HG03066 (cell line): ENCODE data around the gene NPHP4.

Experiments
- ATAC-seq: cut with Tn5 transposase; IDR thresholded peaks from one replicate; pipeline ENCODE4 v1.9.1; 2021; ENCODE audit warnings: low read depth; ENCODE audit not compliant: unreplicated experiment

The NPHP4 gene

GRCh38 chr1:5954964-5955363 is 37.3 kb downstream of the NPHP4 start:
- no peak for ATAC-seq

GRCh38 chr1:5953386-5953785 is 38.8 kb downstream of the NPHP4 start:
- ATAC-seq: no peak

GRCh38 chr1:5951846-5952410 is 40.3 kb downstream of the NPHP4 start:
- no peak for ATAC-seq

GRCh38 chr1:5950994-5951785 is 41.0 kb downstream of the NPHP4 start:
- ATAC-seq: no peak

GRCh38 chr1:5950201-5950895 is 41.9 kb downstream of the NPHP4 start:
- no peak for ATAC-seq

- ATAC-seq: no peak
These were observed 42.5 kb downstream of the NPHP4 start for GRCh38 chr1:5949761-5950100.

GRCh38 chr1:5949085-5949760 is 43.0 kb downstream of the NPHP4 start:
- no peak for ATAC-seq

- no peak for ATAC-seq
These were observed 43.6 kb downstream of the NPHP4 start for GRCh38 chr1:5948681-5949005.

- ATAC-seq: no peak
These were observed 44.1 kb downstream of the NPHP4 start for GRCh38 chr1:5947978-5948680.

- ATAC-seq: no peak
These were observed 45.0 kb downstream of the NPHP4 start for GRCh38 chr1:5947071-5947821.

- no peak for ATAC-seq
These were observed 46.8 kb downstream of the NPHP4 start for GRCh38 chr1:5945445-5945844.

GRCh38 chr1:5944843-5945167 is 47.4 kb downstream of the NPHP4 start:
- no peak for ATAC-seq

- ATAC-seq: no peak
These were observed 47.9 kb downstream of the NPHP4 start for GRCh38 chr1:5944154-5944842.

GRCh38 chr1:5943343-5944124 is 48.7 kb downstream of the NPHP4 start:
- ATAC-seq: no peak

GRCh38 chr1:5941671-5942070 is 50.6 kb downstream of the NPHP4 start:
- ATAC-seq: no peak

- no peak for ATAC-seq
These were observed 51.4 kb downstream of the NPHP4 start for GRCh38 chr1:5940723-5941407.

GRCh38 chr1:5939271-5940170 is 52.7 kb downstream of the NPHP4 start:
- ATAC-seq: no peak
